SK-N-SH (cell line): Measurements from ENCODE around the gene RPL39L. TPM values are rescaled to one million over a fixed set of nuclear protein-coding genes. Genes with fewer than 3 reads are reported as not detected.

Source experiments
- CTCF ChIA-PET: fragments of 300-600, 350-600 bp; formaldehyde crosslinking; extraction: SDS; loops from one replicate; lab custom pipeline; 2021; lab: Yijun Ruan, JAX
- POLR2A ChIA-PET: fragments of 350-600 bp; sonication (Branson Sonifier 250); formaldehyde crosslinking; extraction: SDS; loops from one replicate; lab custom pipeline; 2020; ENCODE audit warnings: antibody characterized with exemption, inconsistent platforms; lab: Yijun Ruan, JAX
- DNase-seq: peaks from one replicate; pipeline ENCODE4 v3.0.0; 2012
- H2AFZ ChIP-seq: fragments of 200-600 bp; sonication (generic); 2 replicates; pipeline ENCODE4 v1.8.1; 2016; ENCODE audit warnings: antibody characterized with exemption, mild to moderate bottlenecking, low read depth
- H3F3A ChIP-seq: fragments of 200-600 bp; sonication (generic); replicated peaks from 2 replicates; pipeline ENCODE3; 2016; ENCODE audit warnings: antibody characterized with exemption, mild to moderate bottlenecking; ENCODE audit not compliant: insufficient read depth
- H3K27ac ChIP-seq, 2 experiments: fragments of 200-500 bp in 1 of 2; fragments of 200-600 bp in 1 of 2; sonication (Bioruptor generic) in 1 of 2; sonication (generic), shearing (Covaris generic) in 1 of 2; 2 replicates each; pipeline versions ENCODE4 v1.5.1 to v1.6.1; 2014 to 2016; ENCODE audit warnings: low read depth in 2 of 2, inconsistent platforms in 1 of 2, low read length in 1 of 2, mild to moderate bottlenecking in 1 of 2, mixed read lengths in 1 of 2
- H3K27me3 ChIP-seq: fragments of 200-600 bp; sonication (generic), shearing (Covaris generic); 2 replicates; pipeline ENCODE4 v1.6.1; 2016; ENCODE audit warnings: mixed run types; ENCODE audit not compliant: insufficient read depth
- H3K36me3 ChIP-seq, 2 experiments: fragments of 200-500 bp in 1 of 2; fragments of 200-600 bp in 1 of 2; sonication (Bioruptor generic) in 1 of 2; sonication (generic) in 1 of 2; replicated peaks in 1 of 2; 2 replicates each; pipeline versions ENCODE3 to v1.5.1; 2014 to 2016; ENCODE audit warnings: low read length in 1 of 2, mild to moderate bottlenecking in 1 of 2; ENCODE audit not compliant: insufficient read depth in 2 of 2, control insufficient read depth in 1 of 2
- H3K4me1 ChIP-seq, 2 experiments: fragments of 200-500 bp in 1 of 2; fragments of 200-600 bp in 1 of 2; sonication (Bioruptor generic) in 1 of 2; sonication (generic), shearing (Covaris generic) in 1 of 2; 2 replicates each; pipeline versions ENCODE4 v1.5.1 to v1.6.1; 2014 to 2016; ENCODE audit warnings: low read depth in 1 of 2, low read length in 1 of 2, mixed run types in 1 of 2; ENCODE audit not compliant: insufficient read depth in 2 of 2, control insufficient read depth in 1 of 2
- H3K4me2 ChIP-seq: fragments of 200-600 bp; sonication (generic), shearing (Covaris generic); 2 replicates; pipeline ENCODE4 v1.6.1; 2017; ENCODE audit warnings: mixed run types
- H3K4me3 ChIP-seq, 2 experiments: fragments of 200-500 bp in 1 of 2; fragments of 200-600 bp in 1 of 2; sonication (Bioruptor generic) in 1 of 2; sonication (generic), shearing (Covaris generic) in 1 of 2; 2 replicates each; pipeline versions ENCODE4 v1.5.1 to v1.8.1; 2014 to 2016; ENCODE audit warnings: low read depth in 2 of 2, inconsistent platforms in 1 of 2, low read length in 1 of 2, mild to moderate bottlenecking in 1 of 2, mixed read lengths in 1 of 2, moderate library complexity in 1 of 2
- H3K79me2 ChIP-seq: fragments of 200-600 bp; sonication (generic); 2 replicates; pipeline ENCODE4 v1.8.1; 2017; ENCODE audit warnings: mild to moderate bottlenecking; ENCODE audit not compliant: insufficient read depth
- H3K9ac ChIP-seq: fragments of 200-600 bp; sonication (generic); 2 replicates; pipeline ENCODE4 v1.6.1; 2017; ENCODE audit warnings: mixed run types
- H3K9me2 ChIP-seq: fragments of 200-600 bp; sonication (generic); 2 replicates; pipeline ENCODE4 v1.6.1; 2017; ENCODE audit warnings: mixed run types
- H3K9me3 ChIP-seq: fragments of 200-600 bp; sonication (generic); 2 replicates; pipeline ENCODE4 v1.6.1; 2017; ENCODE audit warnings: mixed run types, mild to moderate bottlenecking, moderate library complexity
- H4K20me1 ChIP-seq: fragments of 200-600 bp; sonication (generic); 2 replicates; pipeline ENCODE4 v1.6.1; 2017; ENCODE audit warnings: mild to moderate bottlenecking, mixed run types; ENCODE audit not compliant: insufficient read depth
- ELF1 ChIP-seq: IDR thresholded peaks from 2 replicates; pipeline ENCODE4 v1.4.0; 2012
- EP300 ChIP-seq, 2 experiments: IDR thresholded peaks; 2 replicates each; pipeline versions ENCODE4 v1.4.0 to v1.6.1; 2012; ENCODE audit warnings: borderline replicate concordance in 1 of 2, low read depth in 1 of 2, low read length in 1 of 2
- EZH2phosphoT487 ChIP-seq: fragments of 200-600 bp; sonication (generic); IDR thresholded peaks from 2 replicates; pipeline ENCODE4 v1.6.1; 2017; ENCODE audit warnings: low read depth, mixed run types, mild to moderate bottlenecking, antibody characterized with exemption, moderate library complexity, borderline replicate concordance
- FOSL2 ChIP-seq: IDR thresholded peaks from 2 replicates; pipeline ENCODE4 v1.4.0; 2012; ENCODE audit warnings: low read depth, mild to moderate bottlenecking, moderate library complexity, borderline replicate concordance
- FOXJ3 ChIP-seq: sonication (generic); formaldehyde crosslinking; IDR thresholded peaks from 2 replicates; pipeline ENCODE4 v1.5.1; 2020; ENCODE audit warnings: mild to moderate bottlenecking, missing genetic modification reagents
- JUND ChIP-seq: IDR thresholded peaks from 2 replicates; pipeline ENCODE4 v1.4.0; 2012
- MXI1 ChIP-seq: IDR thresholded peaks from 2 replicates; pipeline ENCODE4 v1.6.1; 2012; ENCODE audit warnings: mild to moderate bottlenecking, low read depth, low read length, improper control_type of control experiment
- NRF1 ChIP-seq: IDR thresholded peaks from 2 replicates; pipeline ENCODE4 v1.6.1; 2012; ENCODE audit warnings: low read depth, mild to moderate bottlenecking, low read length
- POLR2AphosphoS5 ChIP-seq: IDR thresholded peaks from 2 replicates; pipeline ENCODE4 v1.6.1; 2012; ENCODE audit warnings: low read depth, low read length
- RAD21 ChIP-seq: IDR thresholded peaks from 2 replicates; pipeline ENCODE4 v1.6.1; 2012; ENCODE audit warnings: mild to moderate bottlenecking, low read length
- RFX5 ChIP-seq: IDR thresholded peaks from 2 replicates; pipeline ENCODE4 v1.6.1; 2012; ENCODE audit warnings: mild to moderate bottlenecking, improper control_type of control experiment, low read length
- SMC3 ChIP-seq: IDR thresholded peaks from 2 replicates; pipeline ENCODE4 v1.6.1; 2012; ENCODE audit warnings: low read depth, low read length, improper control_type of control experiment
- TAF1 ChIP-seq: IDR thresholded peaks from 2 replicates; pipeline ENCODE4 v1.6.1; 2012; ENCODE audit warnings: low read depth, mild to moderate bottlenecking, low read length, moderate library complexity, borderline replicate concordance
- TCF12 ChIP-seq: IDR thresholded peaks from 2 replicates; pipeline ENCODE4 v1.4.0; 2012
- TEAD4 ChIP-seq: IDR thresholded peaks from 2 replicates; pipeline ENCODE4 v1.4.0; 2012; ENCODE audit warnings: mild to moderate bottlenecking, borderline replicate concordance; ENCODE audit not compliant: insufficient read depth
- WGBS: methylation state at CpG from one replicate; pipeline ENCODE4 v1.1.6; 2017; ENCODE audit warnings: low lambda C conversion rate; 5-methylcytosine and 5-hydroxymethylcytosine counted together
- polyA plus RNA-seq, 3 experiments: library from polyadenylated mRNA; depleted of rRNA; stranded (reverse); fragments of >200 nt; gene quantifications; 2 replicates each; pipeline ENCODE4 v1.2.3, GENCODE V29; 2012
- TF ChIP-seq, protein P1 (sequence below): IDR thresholded peaks from 2 replicates; pipeline ENCODE4; 2012
- TF ChIP-seq, protein P2 (sequence below): IDR thresholded peaks from 2 replicates; pipeline ENCODE4 v1.4.0; 2012; ENCODE audit warnings: low read depth, borderline replicate concordance
- TF ChIP-seq, protein P3 (sequence below): IDR thresholded peaks from 2 replicates; pipeline ENCODE4 v1.4.0; 2012; ENCODE audit warnings: low read depth, borderline replicate concordance
- TF ChIP-seq, protein P4 (sequence below): fragments of 200-600 bp; sonication (generic); IDR thresholded peaks from 2 replicates; pipeline ENCODE4 v1.6.1; 2017; ENCODE audit warnings: antibody characterized with exemption, mild to moderate bottlenecking, moderate library complexity
- TF ChIP-seq, protein P5 (sequence below): IDR thresholded peaks from 2 replicates; pipeline ENCODE4 v1.6.1; 2012; ENCODE audit warnings: mild to moderate bottlenecking, low read depth, low read length, moderate library complexity

The RPL39L gene
- polyA plus RNA-seq, 1 of the 3 experiments (the other 2 are of a cell fraction) = 25.3 TPM

DNA sequence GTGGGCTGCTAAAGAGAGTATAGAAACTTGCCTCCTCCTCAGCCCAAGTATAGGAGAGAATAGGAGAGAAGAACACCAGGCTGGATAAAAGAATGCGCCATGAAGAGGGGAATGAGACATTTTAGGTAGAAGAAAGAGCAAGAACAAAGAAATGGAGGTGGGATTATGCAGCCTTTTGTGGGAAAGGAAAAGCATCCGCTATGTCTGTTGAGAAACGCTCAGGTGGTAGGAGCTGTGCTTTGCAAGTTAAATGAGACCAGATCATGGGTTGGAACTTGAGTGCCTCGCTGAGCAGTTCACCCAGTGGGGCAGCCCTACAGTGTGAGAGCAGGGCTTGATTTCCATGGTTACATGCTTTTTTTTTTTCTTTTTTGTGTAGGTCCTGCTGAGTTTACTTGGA lies 46.5 kb upstream of the RPL39L start:
- TF ChIP-seq RAD21 = no peak
- no peak for TF ChIP-seq POLR2AphosphoS5
- no peak for TF ChIP-seq NRF1
- TF ChIP-seq, protein P1, sequence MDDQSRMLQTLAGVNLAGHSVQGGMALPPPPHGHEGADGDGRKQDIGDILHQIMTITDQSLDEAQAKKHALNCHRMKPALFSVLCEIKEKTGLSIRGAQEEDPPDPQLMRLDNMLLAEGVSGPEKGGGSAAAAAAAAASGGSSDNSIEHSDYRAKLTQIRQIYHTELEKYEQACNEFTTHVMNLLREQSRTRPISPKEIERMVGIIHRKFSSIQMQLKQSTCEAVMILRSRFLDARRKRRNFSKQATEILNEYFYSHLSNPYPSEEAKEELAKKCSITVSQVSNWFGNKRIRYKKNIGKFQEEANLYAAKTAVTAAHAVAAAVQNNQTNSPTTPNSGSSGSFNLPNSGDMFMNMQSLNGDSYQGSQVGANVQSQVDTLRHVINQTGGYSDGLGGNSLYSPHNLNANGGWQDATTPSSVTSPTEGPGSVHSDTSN = no peak
- TF ChIP-seq EP300 (IDR thresholded peaks at IDR 0.05; ENCODE audit: borderline replicate concordance in 1 of 2, low read depth in 1 of 2, low read length in 1 of 2) = no peak
- TF ChIP-seq, protein P2, sequence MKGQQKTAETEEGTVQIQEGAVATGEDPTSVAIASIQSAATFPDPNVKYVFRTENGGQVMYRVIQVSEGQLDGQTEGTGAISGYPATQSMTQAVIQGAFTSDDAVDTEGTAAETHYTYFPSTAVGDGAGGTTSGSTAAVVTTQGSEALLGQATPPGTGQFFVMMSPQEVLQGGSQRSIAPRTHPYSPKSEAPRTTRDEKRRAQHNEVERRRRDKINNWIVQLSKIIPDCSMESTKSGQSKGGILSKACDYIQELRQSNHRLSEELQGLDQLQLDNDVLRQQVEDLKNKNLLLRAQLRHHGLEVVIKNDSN = no peak
- no peak for TF ChIP-seq EZH2phosphoT487
- no peak for TF ChIP-seq JUND
- TF ChIP-seq FOXJ3 (CRISPR knock-in tag) = no peak
- TF ChIP-seq TEAD4 = no peak
- no peak for TF ChIP-seq SMC3
- TF ChIP-seq FOSL2 = no peak
- TF ChIP-seq, protein P3, sequence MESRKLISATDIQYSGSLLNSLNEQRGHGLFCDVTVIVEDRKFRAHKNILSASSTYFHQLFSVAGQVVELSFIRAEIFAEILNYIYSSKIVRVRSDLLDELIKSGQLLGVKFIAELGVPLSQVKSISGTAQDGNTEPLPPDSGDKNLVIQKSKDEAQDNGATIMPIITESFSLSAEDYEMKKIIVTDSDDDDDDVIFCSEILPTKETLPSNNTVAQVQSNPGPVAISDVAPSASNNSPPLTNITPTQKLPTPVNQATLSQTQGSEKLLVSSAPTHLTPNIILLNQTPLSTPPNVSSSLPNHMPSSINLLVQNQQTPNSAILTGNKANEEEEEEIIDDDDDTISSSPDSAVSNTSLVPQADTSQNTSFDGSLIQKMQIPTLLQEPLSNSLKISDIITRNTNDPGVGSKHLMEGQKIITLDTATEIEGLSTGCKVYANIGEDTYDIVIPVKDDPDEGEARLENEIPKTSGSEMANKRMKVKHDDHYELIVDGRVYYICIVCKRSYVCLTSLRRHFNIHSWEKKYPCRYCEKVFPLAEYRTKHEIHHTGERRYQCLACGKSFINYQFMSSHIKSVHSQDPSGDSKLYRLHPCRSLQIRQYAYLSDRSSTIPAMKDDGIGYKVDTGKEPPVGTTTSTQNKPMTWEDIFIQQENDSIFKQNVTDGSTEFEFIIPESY = no peak
- TF ChIP-seq MXI1 = no peak
- no peak for TF ChIP-seq TCF12
- TF ChIP-seq, protein P4, sequence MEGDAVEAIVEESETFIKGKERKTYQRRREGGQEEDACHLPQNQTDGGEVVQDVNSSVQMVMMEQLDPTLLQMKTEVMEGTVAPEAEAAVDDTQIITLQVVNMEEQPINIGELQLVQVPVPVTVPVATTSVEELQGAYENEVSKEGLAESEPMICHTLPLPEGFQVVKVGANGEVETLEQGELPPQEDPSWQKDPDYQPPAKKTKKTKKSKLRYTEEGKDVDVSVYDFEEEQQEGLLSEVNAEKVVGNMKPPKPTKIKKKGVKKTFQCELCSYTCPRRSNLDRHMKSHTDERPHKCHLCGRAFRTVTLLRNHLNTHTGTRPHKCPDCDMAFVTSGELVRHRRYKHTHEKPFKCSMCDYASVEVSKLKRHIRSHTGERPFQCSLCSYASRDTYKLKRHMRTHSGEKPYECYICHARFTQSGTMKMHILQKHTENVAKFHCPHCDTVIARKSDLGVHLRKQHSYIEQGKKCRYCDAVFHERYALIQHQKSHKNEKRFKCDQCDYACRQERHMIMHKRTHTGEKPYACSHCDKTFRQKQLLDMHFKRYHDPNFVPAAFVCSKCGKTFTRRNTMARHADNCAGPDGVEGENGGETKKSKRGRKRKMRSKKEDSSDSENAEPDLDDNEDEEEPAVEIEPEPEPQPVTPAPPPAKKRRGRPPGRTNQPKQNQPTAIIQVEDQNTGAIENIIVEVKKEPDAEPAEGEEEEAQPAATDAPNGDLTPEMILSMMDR = no peak
- TF ChIP-seq TAF1 = no peak
- TF ChIP-seq RFX5 = no peak
- TF ChIP-seq, protein P5, sequence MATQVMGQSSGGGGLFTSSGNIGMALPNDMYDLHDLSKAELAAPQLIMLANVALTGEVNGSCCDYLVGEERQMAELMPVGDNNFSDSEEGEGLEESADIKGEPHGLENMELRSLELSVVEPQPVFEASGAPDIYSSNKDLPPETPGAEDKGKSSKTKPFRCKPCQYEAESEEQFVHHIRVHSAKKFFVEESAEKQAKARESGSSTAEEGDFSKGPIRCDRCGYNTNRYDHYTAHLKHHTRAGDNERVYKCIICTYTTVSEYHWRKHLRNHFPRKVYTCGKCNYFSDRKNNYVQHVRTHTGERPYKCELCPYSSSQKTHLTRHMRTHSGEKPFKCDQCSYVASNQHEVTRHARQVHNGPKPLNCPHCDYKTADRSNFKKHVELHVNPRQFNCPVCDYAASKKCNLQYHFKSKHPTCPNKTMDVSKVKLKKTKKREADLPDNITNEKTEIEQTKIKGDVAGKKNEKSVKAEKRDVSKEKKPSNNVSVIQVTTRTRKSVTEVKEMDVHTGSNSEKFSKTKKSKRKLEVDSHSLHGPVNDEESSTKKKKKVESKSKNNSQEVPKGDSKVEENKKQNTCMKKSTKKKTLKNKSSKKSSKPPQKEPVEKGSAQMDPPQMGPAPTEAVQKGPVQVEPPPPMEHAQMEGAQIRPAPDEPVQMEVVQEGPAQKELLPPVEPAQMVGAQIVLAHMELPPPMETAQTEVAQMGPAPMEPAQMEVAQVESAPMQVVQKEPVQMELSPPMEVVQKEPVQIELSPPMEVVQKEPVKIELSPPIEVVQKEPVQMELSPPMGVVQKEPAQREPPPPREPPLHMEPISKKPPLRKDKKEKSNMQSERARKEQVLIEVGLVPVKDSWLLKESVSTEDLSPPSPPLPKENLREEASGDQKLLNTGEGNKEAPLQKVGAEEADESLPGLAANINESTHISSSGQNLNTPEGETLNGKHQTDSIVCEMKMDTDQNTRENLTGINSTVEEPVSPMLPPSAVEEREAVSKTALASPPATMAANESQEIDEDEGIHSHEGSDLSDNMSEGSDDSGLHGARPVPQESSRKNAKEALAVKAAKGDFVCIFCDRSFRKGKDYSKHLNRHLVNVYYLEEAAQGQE = no peak
- no peak for TF ChIP-seq ELF1
- Histone ChIP-seq H4K20me1 (no peaks in the 10 kb centered on the region), H3K9me2 (no peaks in the 10 kb centered on the region), H3K36me3 (no peaks in the 10 kb centered on the region), H3K9me3 (no peaks in the 10 kb centered on the region), H3K4me1 (peaks cover 0 to 13% of the 10 kb centered on the region in 2 experiments; a peak in 1 of 4 replicates), H3F3A (no peaks in the 10 kb centered on the region), H3K79me2 (no peaks in the 10 kb centered on the region), H2AFZ (no peak overlapping the region), H3K27ac (no peak overlapping the region), H3K4me3 (no peak overlapping the region), H3K9ac (no peak overlapping the region), H3K4me2 (no peak overlapping the region), H3K27me3 (no peaks in the 10 kb centered on the region)
- CTCF ChIA-PET = interaction anchor here (0.7 kb wide), 1 partner anchor 140 kb away, joined by 3 read pairs; no protein-coding TSS in a partner anchor
- POLR2A ChIA-PET = no interaction called here
- WGBS = 69% methylated on average over 4 of the region's 4 CpGs
- no peak for DNase-seq
